K562 (cell line): ENCODE results near the gene FBLIM1. TPM values are rescaled to one million over a fixed set of nuclear protein-coding genes. Genes with fewer than 3 reads are reported as not detected.
"Not testable (repeated sequence)": the region's sequence is repeated elsewhere in the genome, so short reads cannot be mapped to it uniquely, and the experiment has no call there.

ENCODE experiments used
- ATAC-seq: fragments of 200-7000 bp; cut with Tn5 transposase; 3 replicates; pipeline ENCODE4 v1.9.1; 2020; ENCODE audit warnings: moderate library complexity
- BruUV-seq: library from RNA; stranded (reverse); fragments of 400-500 nt; replicated peaks from 2 replicates; lab custom pipeline; 2021; lab: Mats Ljungman, UMichigan
- CTCF ChIA-PET: fragments of 300-600 bp; formaldehyde crosslinking; extraction: SDS; loops from one replicate; lab custom pipeline; 2021; ENCODE audit warnings: low intra/inter-chr PET ratio; lab: Yijun Ruan, JAX
- POLR2A ChIA-PET: fragments of 300-600, 350-650 bp; sonication (Branson Sonifier 250); formaldehyde crosslinking; extraction: SDS; loops from one replicate; lab custom pipeline; 2021; ENCODE audit warnings: antibody characterized with exemption, inconsistent platforms; lab: Yijun Ruan, JAX
- DNase-seq, 4 experiments: peaks; one replicate each; pipeline versions ENCODE4 v3.0.0 to v3.0.0-alpha.2; 2011 to 2018; ENCODE audit warnings: low spot score in 3 of 4, mixed read lengths in 3 of 4; ENCODE audit errors: extremely low read depth in 1 of 4
- FAIRE-seq: peaks from 2 replicates; lab custom pipeline; 2011; peaks lifted over from hg19 to GRCh38; lab: Jason Lieb, UNC
- H2AFZ ChIP-seq: 2 replicates; pipeline ENCODE4 v1.6.0; 2011; ENCODE audit warnings: low read depth, low read length, control low read depth, inconsistent platforms
- H3K27ac ChIP-seq: fragments of 200-600 bp; 3 replicates; pipeline ENCODE4 v1.8.0; 2011; ENCODE audit warnings: low read depth, mild to moderate bottlenecking, control low read depth, inconsistent platforms, low read length, moderate library complexity, mixed read lengths; ENCODE audit errors: extremely low read depth
- H3K27me3 ChIP-seq, 2 experiments: fragments of 300-600 bp in 1 of 2; 2 replicates in 1 of 2; 3 replicates in 1 of 2; pipeline versions ENCODE4 v1.6.0 to v1.8.0; 2011; ENCODE audit warnings: inconsistent platforms in 2 of 2, low read length in 2 of 2, mild to moderate bottlenecking in 1 of 2, mixed read lengths in 1 of 2, moderate library complexity in 1 of 2; ENCODE audit not compliant: control insufficient read depth in 2 of 2, insufficient read depth in 2 of 2
- H3K36me3 ChIP-seq: fragments of 300-600 bp; 3 replicates; pipeline ENCODE4 v1.8.0; 2011; ENCODE audit warnings: mild to moderate bottlenecking, low read length, inconsistent platforms; ENCODE audit not compliant: control insufficient read depth, insufficient read depth
- H3K4me1 ChIP-seq, 2 experiments: fragments of 200-600 bp in 1 of 2; replicated peaks in 1 of 2; 2 replicates in 1 of 2; 3 replicates in 1 of 2; pipeline versions ENCODE4 v1.5.1 to v1.8.0; 2011; ENCODE audit warnings: inconsistent platforms in 2 of 2, low read length in 2 of 2, mild to moderate bottlenecking in 1 of 2, mixed read lengths in 1 of 2, moderate library complexity in 1 of 2; ENCODE audit not compliant: control insufficient read depth in 2 of 2, insufficient read depth in 2 of 2
- H3K4me2 ChIP-seq: 2 replicates; pipeline ENCODE4 v1.6.1; 2011; ENCODE audit warnings: low read length, control low read depth, inconsistent platforms, mixed read lengths; ENCODE audit not compliant: insufficient read depth
- H3K4me3 ChIP-seq: fragments of 200-600 bp; sonication (generic), shearing (Covaris generic); 2 replicates; pipeline ENCODE4 v1.5.1; 2016; ENCODE audit warnings: control low read depth, inconsistent platforms
- H3K79me2 ChIP-seq: fragments of 200-600 bp; 3 replicates; pipeline ENCODE4 v1.8.0; 2011; ENCODE audit warnings: low read length, inconsistent platforms; ENCODE audit not compliant: control insufficient read depth, insufficient read depth
- H3K9ac ChIP-seq, 2 experiments: 2 replicates each; pipeline versions ENCODE4 v1.6.0 to v1.6.1; 2011; ENCODE audit warnings: low read depth in 2 of 2, low read length in 2 of 2, control low read depth in 1 of 2, inconsistent platforms in 1 of 2, mild to moderate bottlenecking in 1 of 2, mixed read lengths in 1 of 2; ENCODE audit not compliant: insufficient read depth in 1 of 2
- H3K9me1 ChIP-seq: one replicate; pipeline ENCODE4 v1.6.0; 2011; ENCODE audit warnings: inconsistent platforms, mild to moderate bottlenecking, low read length, moderate library complexity; ENCODE audit not compliant: control insufficient read depth, insufficient read depth
- H3K9me3 ChIP-seq: replicated peaks from 2 replicates; pipeline ENCODE4 v1.5.1; 2011; ENCODE audit warnings: low read depth, low read length, inconsistent platforms; ENCODE audit not compliant: control insufficient read depth, insufficient read depth
- H4K20me1 ChIP-seq: replicated peaks from 2 replicates; pipeline ENCODE4 v1.6.1; 2011; ENCODE audit warnings: low read length, inconsistent platforms, mixed read lengths; ENCODE audit not compliant: control insufficient read depth, insufficient read depth
- MCM5 ChIP-seq: fragments of 450-650 bp; IDR thresholded peaks from 2 replicates; pipeline ENCODE4 v1.6.1; 2016; ENCODE audit warnings: low read depth
- SRSF9 ChIP-seq: fragments of 200-400 bp; formaldehyde crosslinking; IDR thresholded peaks from 2 replicates; pipeline ENCODE4 v1.6.1; 2017; ENCODE audit warnings: low read depth, low read length, borderline replicate concordance
- TAL1 ChIP-seq: fragments of 450-650 bp; IDR thresholded peaks from 2 replicates; pipeline ENCODE4 v1.6.1; 2016; ENCODE audit warnings: mild to moderate bottlenecking
- ZFX ChIP-seq: sonication (generic); formaldehyde crosslinking; IDR thresholded peaks from 2 replicates; pipeline ENCODE4 v1.8.0; 2022; ENCODE audit warnings: mild to moderate bottlenecking, missing genetic modification reagents, moderate library complexity
- WGBS: fragments of 100-300 bp; shearing (Covaris generic); methylation state at CpG from one replicate; pipeline ENCODE4 v1.1.6; 2016; ENCODE audit warnings: low coverage, mixed read lengths; ENCODE audit not compliant: insufficient coverage; ENCODE audit errors: missing lambda C conversion rate; 5-methylcytosine and 5-hydroxymethylcytosine counted together
- in situ Hi-C: fragments of 300-500 bp; cut with MboI; formaldehyde crosslinking; loops from 4 replicates; pipeline ENCODE4 v1.15.0; 2018; ENCODE audit warnings: inconsistent platforms, mixed read lengths
- intact Hi-C: fragments of 100-400 bp; cut with micrococcal nuclease; formaldehyde crosslinking; loops from 2 replicates; pipeline ENCODE4 v1.14.2; 2022
- polyA plus RNA-seq, 8 experiments: library from polyadenylated mRNA; depleted of rRNA in 4 of 8; stranded (reverse) in 5 of 8; unstranded in 3 of 8; fragments of >200 nt; fragmentation: Nextera tagmentation in 2 of 8; fragmentation: Illumina TruSeq in 1 of 8; extraction: Ambion mirVana in 2 of 8; extraction: Trizol in 1 of 8; gene quantifications; 2 replicates each; pipeline versions ENCODE4 v1.2.1 to v1.2.3, GENCODE V29; 2011 to 2014; ENCODE audit warnings: inconsistent platforms in 1 of 8, missing spikeins in 1 of 8
- total RNA-seq, 7 experiments: library from RNA; depleted of rRNA in 6 of 7; stranded (reverse); fragments of >200 nt in 6 of 7; fragmentation: Illumina TruSeq in 2 of 7; extraction: Trizol in 2 of 7; gene quantifications; 2 replicates each; pipeline versions ENCODE4 v1.2.1 to v1.2.3, GENCODE V29; 2011 to 2021; ENCODE audit warnings: low replicate concordance in 1 of 7
- TF ChIP-seq, protein P1 (sequence below): fragments of 450-650 bp; formaldehyde crosslinking; conservative IDR thresholded peaks from 2 replicates; pipeline ENCODE4 v1.4.0; 2022; ENCODE audit warnings: mild to moderate bottlenecking, missing genetic modification characterization

Gene FBLIM1
- total and polyA plus RNA-seq, 9 of the 15 experiments (the other 6 are each of a cell fraction or from before 2014, with no cell fraction given), result 0.14 to 0.24 TPM; not detected in 7

- intact Hi-C loops (no loop called here), in situ Hi-C loops (no loop called here)
- H3K79me2 ChIP-seq, result no peaks in the 10 kb centered on the region
- no peak for FAIRE-seq
- CTCF ChIA-PET, result no interaction called here
- no peaks in the 10 kb centered on the region; a peak in 1 of 5 replicates for H3K27me3 ChIP-seq
- H3K4me1 ChIP-seq, result no peaks in the 10 kb centered on the region; a peak in 1 of 5 replicates
- TF ChIP-seq TAL1, result no peak
- TF ChIP-seq MCM5, result no peak
- no peak for TF ChIP-seq SRSF9
- TF ChIP-seq ZFX, result no peak
- TF ChIP-seq, protein P1, sequence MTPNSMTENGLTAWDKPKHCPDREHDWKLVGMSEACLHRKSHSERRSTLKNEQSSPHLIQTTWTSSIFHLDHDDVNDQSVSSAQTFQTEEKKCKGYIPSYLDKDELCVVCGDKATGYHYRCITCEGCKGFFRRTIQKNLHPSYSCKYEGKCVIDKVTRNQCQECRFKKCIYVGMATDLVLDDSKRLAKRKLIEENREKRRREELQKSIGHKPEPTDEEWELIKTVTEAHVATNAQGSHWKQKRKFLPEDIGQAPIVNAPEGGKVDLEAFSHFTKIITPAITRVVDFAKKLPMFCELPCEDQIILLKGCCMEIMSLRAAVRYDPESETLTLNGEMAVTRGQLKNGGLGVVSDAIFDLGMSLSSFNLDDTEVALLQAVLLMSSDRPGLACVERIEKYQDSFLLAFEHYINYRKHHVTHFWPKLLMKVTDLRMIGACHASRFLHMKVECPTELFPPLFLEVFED (CRISPR knock-in tag), result no peak
- no peaks in the 10 kb centered on the region; the same call in 1 of the 2 replicates for H3K9me3 ChIP-seq
- no TSS peak for BruUV-seq
- no peak for DNase-seq
- no peak overlapping the region for H2AFZ ChIP-seq
- no peak for ATAC-seq
- no peak overlapping the region for H3K4me3 ChIP-seq
- H3K9ac ChIP-seq, result no peak overlapping the region
- H3K36me3 ChIP-seq, result no peaks in the 10 kb centered on the region
- H3K4me2 ChIP-seq, result no peak overlapping the region
- WGBS, result 40% methylated on average over 9 of the region's 10 CpGs
- H3K9me1 ChIP-seq, result no peaks in the 10 kb centered on the region
- no peaks in the 10 kb centered on the region for H4K20me1 ChIP-seq
- no peak overlapping the region for H3K27ac ChIP-seq
- POLR2A ChIA-PET, result interaction anchor here (0.7 to 1.4 kb wide), 3 partner anchors 13 to 25 kb away, joined by 3 to 7 read pairs (median 5); no protein-coding TSS in a partner anchor
Measured at GRCh38 chr1:15807121-15807520, 48.5 kb downstream of the FBLIM1 start.

DNA sequence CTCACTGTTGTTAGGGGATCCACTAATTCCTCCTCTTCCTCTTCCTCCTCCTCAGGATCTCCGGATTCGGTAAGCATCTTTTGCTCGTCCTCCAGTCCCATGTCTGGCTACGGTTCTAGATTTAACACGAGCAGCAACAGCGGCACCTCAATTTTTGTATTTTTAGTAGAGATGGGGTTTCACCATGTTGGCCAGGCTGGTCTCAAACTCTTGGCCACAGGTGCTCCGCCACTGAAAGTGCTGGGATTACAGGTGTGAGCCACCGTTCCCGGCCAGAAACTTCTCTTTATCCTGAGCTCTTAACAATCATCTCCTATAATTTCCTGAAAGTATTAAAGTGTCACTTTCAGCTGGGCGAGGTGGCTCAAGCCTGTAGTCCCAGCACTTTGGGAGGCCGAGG lies 49.0 kb downstream of the FBLIM1 start, which contains the start of gene UQCRHL:
Gene UQCRHL, minus strand, starts transcription at position 101 of the 400 bp plus-strand sequence. Its CDS starts 0 bp downstream, at position 101.
- POLR2A ChIA-PET, result interaction anchor here (0.6 to 1.4 kb wide), 3 partner anchors 21 to 159 kb away, joined by 3 to 7 read pairs (median 3); no protein-coding TSS in a partner anchor
- H3K79me2 ChIP-seq, H3K27me3 ChIP-seq, H3K4me3 ChIP-seq, DNase-seq, H3K4me1 ChIP-seq, H4K20me1 ChIP-seq, H3K36me3 ChIP-seq, H3K4me2 ChIP-seq, CTCF ChIA-PET, H2AFZ ChIP-seq, intact Hi-C loops, H3K9ac ChIP-seq, ATAC-seq, H3K9me3 ChIP-seq, in situ Hi-C loops, FAIRE-seq, H3K9me1 ChIP-seq, H3K27ac ChIP-seq: not testable (repeated sequence)
- TSS peak; percentile 62 for BruUV-seq
- 35% methylated on average over 10 of the region's 11 CpGs for WGBS
